Adrenal gland (tissue), 12 donors: ENCODE measurements around the gene PTPRN2. TPM values are rescaled to one million over a fixed set of nuclear protein-coding genes. Genes with fewer than 3 reads are reported as not detected.

ENCODE experiments used
- DNase-seq, 7 donors: peaks; one replicate each; pipeline ENCODE4 v3.0.0-alpha.2; 2019 to 2020
- H3K27ac ChIP-seq, 5 donors: fragments of 200-600 bp; sonication (generic) in 4 of 5; 1 replicate in 3 of 5; 2 replicates in 2 of 5; pipeline versions ENCODE4 v1.5.1 to v1.8.0; 2016 to 2020; ENCODE audit warnings: mild to moderate bottlenecking in 1 of 5
- H3K27me3 ChIP-seq: fragments of 200-600 bp; 2 replicates; pipeline ENCODE4 v1.8.0; 2021
- H3K36me3 ChIP-seq, 2 donors: fragments of 200-600 bp; replicated peaks in 1 of 2; 1 replicate in 1 of 2; 2 replicates in 1 of 2; pipeline versions ENCODE4 v1.5.1 to v1.8.0; 2018 to 2022
- H3K4me1 ChIP-seq, 2 donors: fragments of 200-600 bp; replicated peaks in 1 of 2; 1 replicate in 1 of 2; 2 replicates in 1 of 2; pipeline versions ENCODE4 v1.5.1 to v1.8.0; 2018 to 2021
- H3K4me3 ChIP-seq, 4 donors: fragments of 200-600 bp; sonication (generic) in 3 of 4; one replicate each; pipeline ENCODE4 v1.5.1; 2016 to 2018
- H3K9me3 ChIP-seq, 3 donors: fragments of 200-600 bp; sonication (generic) in 1 of 3; replicated peaks in 1 of 3; 1 replicate in 2 of 3; 2 replicates in 1 of 3; pipeline versions ENCODE4 v1.5.1 to v1.8.0; 2016 to 2021
- POLR2A ChIP-seq, 2 donors: fragments of 450-650 bp; IDR thresholded peaks; one replicate each; pipeline ENCODE4 v1.6.1; 2017; ENCODE audit warnings: antibody characterized with exemption in 2 of 2, mild to moderate bottlenecking in 2 of 2, moderate library complexity in 1 of 2
- WGBS, 4 donors: extraction: QIAGEN DNeasy Blood & Tissue Kit in 2 of 4; methylation state at CpG; one replicate each; pipeline versions ENCODE4 v1.1.5 to v1.1.7; 2013 to 2017; 5-methylcytosine and 5-hydroxymethylcytosine counted together
- intact Hi-C, 2 donors: fragments of 100-400 bp; cut with DNase I; formaldehyde crosslinking; loops; one replicate each; pipeline versions ENCODE4 v1.14.1 to v1.15.0; 2022 to 2023
- polyA plus RNA-seq, 3 donors: library from polyadenylated mRNA; stranded (reverse); fragments of 200-250 nt in 2 of 3; fragments of 350-450 nt in 1 of 3; fragmentation: Illumina TruSeq in 1 of 3; extraction: RNeasy Lipid Tissue Mini Kit (QIAGEN cat#74804) in 1 of 3; gene quantifications; one replicate each; pipeline ENCODE4 v1.2.3, GENCODE V29; 2013 to 2014
- total RNA-seq, 9 donors: library from RNA; depleted of rRNA in 4 of 9; stranded (reverse); fragments of >200 nt in 4 of 9; fragments of 120-200 nt in 1 of 9; fragmentation: NEBNext Ultra II Directional in 1 of 9; extraction: Animal tissue kit (Norgen Biotek cat#: 25700) in 1 of 9; gene quantifications; one replicate each; pipeline versions ENCODE4 v1.1.0 to v1.2.4, GENCODE V29; 2013 to 2023
- TF ChIP-seq, protein P1 (sequence below), 6 experiments: fragments of 450-650 bp in 4 of 6; fragments of 200-600 bp in 2 of 6; sonication (generic) in 1 of 6; IDR thresholded peaks; 1 replicate in 5 of 6; 2 replicates in 1 of 6; pipeline versions ENCODE4 v1.5.1 to v1.8.0; 2016 to 2021; ENCODE audit warnings: antibody characterized with exemption in 6 of 6, mild to moderate bottlenecking in 2 of 6, moderate library complexity in 1 of 6
- donor health status: healthy with polysubstance abuse.
- donor health status: Bipolar disorder and iron deficiency.
- donor health status: DM: yes; HTN: yes; CAD: no.
- donor health status: DM: no; HTN: no; CAD: no.
- donor health status: DM: no; HTN: no; CAD: no.
- donor health status: DM: yes; HTN: yes; CAD: no.

The PTPRN2 gene
- total and polyA plus RNA-seq, 12 donors: 2.2 to 16.2 (median 3.4) TPM

DNA sequence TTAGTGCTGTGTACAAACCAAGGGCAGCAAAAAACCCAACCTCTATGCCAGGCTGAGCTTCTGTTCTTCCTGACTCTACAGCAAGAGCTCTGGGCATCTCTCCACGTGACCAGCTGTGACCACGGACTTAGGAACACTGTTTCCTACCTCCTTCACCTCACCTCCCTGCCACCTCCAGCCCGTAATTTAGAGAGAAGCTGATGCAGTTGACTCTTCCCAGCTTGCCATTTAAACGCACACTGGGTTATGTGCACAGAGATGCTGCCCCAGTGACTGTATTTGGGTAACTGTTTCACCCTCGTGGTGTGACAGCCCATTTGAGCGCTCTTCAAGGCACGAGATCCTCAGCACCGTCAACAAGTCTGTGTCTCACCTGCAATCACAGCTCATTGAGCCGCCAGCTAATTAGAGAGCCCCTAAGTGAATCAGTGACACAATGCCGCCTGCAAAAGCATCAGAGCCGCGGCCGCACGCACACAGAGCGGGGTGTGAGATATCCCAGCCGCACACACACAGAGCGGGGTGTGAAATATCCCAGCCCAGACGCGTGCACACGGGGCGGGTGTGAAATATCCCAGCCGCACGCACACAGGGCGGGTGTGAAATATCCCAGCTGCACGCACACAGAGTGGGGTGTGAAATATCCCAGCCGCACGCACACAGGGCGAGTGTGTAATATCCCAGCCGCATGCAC, 319.7 kb downstream of the PTPRN2 start:
- no peak for DNase-seq
- Histone ChIP-seq H3K4me3 (no peak overlapping the region), H3K36me3 (no peaks in the 10 kb centered on the region), H3K4me1 (no peaks in the 10 kb centered on the region), H3K9me3 (no peaks in the 10 kb centered on the region), H3K27me3 (no peaks in the 10 kb centered on the region), H3K27ac (no peak overlapping the region)
- intact Hi-C loops: no loop called here
- no peak for TF ChIP-seq POLR2A (IDR thresholded peaks at IDR 0.05)
- TF ChIP-seq, protein P1, sequence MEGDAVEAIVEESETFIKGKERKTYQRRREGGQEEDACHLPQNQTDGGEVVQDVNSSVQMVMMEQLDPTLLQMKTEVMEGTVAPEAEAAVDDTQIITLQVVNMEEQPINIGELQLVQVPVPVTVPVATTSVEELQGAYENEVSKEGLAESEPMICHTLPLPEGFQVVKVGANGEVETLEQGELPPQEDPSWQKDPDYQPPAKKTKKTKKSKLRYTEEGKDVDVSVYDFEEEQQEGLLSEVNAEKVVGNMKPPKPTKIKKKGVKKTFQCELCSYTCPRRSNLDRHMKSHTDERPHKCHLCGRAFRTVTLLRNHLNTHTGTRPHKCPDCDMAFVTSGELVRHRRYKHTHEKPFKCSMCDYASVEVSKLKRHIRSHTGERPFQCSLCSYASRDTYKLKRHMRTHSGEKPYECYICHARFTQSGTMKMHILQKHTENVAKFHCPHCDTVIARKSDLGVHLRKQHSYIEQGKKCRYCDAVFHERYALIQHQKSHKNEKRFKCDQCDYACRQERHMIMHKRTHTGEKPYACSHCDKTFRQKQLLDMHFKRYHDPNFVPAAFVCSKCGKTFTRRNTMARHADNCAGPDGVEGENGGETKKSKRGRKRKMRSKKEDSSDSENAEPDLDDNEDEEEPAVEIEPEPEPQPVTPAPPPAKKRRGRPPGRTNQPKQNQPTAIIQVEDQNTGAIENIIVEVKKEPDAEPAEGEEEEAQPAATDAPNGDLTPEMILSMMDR (IDR thresholded peaks at IDR 0.05): no peak
- 83 to 88% (median 84%) methylated on average over 23 to 29 of the region's 29 CpGs for WGBS, 4 donors

DNA sequence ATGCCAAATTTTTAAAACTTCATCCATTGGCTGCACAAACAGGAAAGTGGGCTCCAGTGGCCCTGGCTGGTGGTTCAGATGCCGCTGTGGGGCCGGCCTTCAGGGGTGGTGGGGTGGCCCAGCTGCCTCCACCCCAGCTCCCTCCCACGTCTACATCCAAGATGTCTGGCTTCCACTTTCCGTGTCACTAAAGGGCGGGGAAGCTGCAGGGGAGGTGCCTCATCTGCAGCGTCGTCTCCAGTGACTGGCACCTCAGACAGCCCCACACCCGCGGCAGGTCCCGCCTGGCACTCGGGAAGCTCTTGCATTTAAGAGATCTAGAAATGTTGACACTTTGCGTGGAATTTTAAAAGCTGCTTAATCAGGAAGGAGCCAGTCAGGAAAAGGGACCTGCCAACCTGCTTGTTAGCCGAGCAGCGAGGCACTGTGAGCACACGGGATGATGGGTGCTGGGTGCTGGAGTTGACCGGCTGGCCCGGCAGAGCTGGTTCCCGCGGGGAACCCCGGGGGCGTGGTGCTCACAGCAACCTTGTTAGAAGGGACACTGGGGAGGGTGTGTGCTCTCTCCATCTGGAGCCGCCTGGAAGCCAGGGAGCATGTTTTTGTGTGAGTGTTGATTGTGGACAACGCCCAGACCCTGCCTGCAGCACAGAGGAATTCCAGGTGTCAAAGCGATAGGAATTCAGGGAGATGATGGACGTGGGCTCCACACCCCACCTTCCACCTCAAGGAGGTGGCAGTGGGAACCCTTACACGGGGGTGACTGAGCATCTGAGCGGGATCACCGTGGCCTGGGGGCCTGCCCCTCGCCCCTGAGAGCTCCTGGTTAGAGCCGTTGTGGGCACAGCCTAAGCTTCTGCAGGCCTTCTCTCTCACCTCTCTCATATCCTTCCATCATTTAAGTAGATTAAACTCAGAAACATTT, 320.5 kb downstream of the PTPRN2 start:
- intact Hi-C loops: no loop called here
- H3K4me3 ChIP-seq: no peak overlapping the region
- no peaks in the 10 kb centered on the region for H3K27me3 ChIP-seq
- 55 to 73% (median 69%) methylated on average over 14 to 30 of the region's 30 CpGs for WGBS, 4 donors
- H3K9me3 ChIP-seq: no peaks in the 10 kb centered on the region
- H3K27ac ChIP-seq: no peak overlapping the region
- H3K36me3 ChIP-seq: no peaks in the 10 kb centered on the region
- no peak for TF ChIP-seq POLR2A (IDR thresholded peaks at IDR 0.05)
- TF ChIP-seq, protein P1 (IDR thresholded peaks at IDR 0.05): no peak
- DNase-seq: no peak
- no peaks in the 10 kb centered on the region for H3K4me1 ChIP-seq

DNA sequence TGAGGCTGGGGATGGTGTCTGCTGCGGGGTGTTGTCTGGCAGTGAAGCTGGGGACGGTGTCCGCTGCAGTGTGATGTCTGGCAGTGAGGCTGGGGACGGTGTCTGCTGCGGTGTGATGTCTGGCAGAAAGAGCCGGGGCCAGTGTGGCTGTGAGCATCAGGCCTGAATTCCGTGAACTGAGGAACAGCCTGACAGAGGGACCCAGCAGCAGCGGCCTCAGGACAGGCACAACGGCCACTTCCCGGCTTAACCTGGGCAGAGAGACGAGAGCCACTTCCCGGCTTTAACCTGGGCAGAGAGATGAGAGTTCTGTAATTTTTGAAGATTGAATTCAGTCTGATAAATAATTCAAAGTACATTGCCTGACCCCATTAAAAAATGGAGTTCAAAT, 321.2 kb downstream of the PTPRN2 start:
- no peak overlapping the region for H3K27ac ChIP-seq
- H3K4me3 ChIP-seq: no peak overlapping the region
- no peaks in the 10 kb centered on the region for H3K9me3 ChIP-seq
- 77 to 86% (median 84%) methylated on average over 11 to 12 of the region's 12 CpGs for WGBS, 4 donors
- DNase-seq: no peak
- no peaks in the 10 kb centered on the region for H3K36me3 ChIP-seq
- intact Hi-C loops: no loop called here
- no peaks in the 10 kb centered on the region for H3K27me3 ChIP-seq
- H3K4me1 ChIP-seq: no peaks in the 10 kb centered on the region
- no peak for TF ChIP-seq POLR2A (IDR thresholded peaks at IDR 0.05)
- TF ChIP-seq, protein P1 (IDR thresholded peaks at IDR 0.05): no peak

DNA sequence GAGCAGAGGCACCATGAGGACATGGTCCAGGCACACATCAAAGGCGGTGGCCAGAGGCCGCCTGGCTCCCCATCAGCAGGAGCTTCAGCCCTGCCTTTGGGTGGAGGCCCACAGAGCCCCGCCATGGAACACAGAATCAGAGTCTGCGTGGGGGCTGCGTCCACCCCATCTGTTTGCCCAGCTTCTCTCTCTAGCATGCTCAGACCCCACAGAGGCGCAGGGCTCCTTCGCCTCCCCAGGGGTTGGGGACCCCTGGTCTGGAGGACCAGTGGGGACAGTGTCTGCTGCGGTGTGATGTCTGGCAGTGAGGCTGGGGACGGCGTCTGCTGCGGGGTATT, 321.9 kb downstream of the PTPRN2 start:
- intact Hi-C loops: no loop called here
- DNase-seq: no peak
- no peaks in the 10 kb centered on the region for H3K4me1 ChIP-seq
- H3K9me3 ChIP-seq: no peaks in the 10 kb centered on the region
- no peak for TF ChIP-seq POLR2A (IDR thresholded peaks at IDR 0.05)
- TF ChIP-seq, protein P1 (IDR thresholded peaks at IDR 0.05): no peak
- H3K27ac ChIP-seq: no peak overlapping the region
- H3K4me3 ChIP-seq: no peak overlapping the region
- H3K27me3 ChIP-seq: no peaks in the 10 kb centered on the region
- WGBS, 4 donors: 76 to 91% (median 79%) methylated on average over 5 to 11 of the region's 11 CpGs; no CpG with 5 or more reads in 1 of the 4 donors
- H3K36me3 ChIP-seq: no peaks in the 10 kb centered on the region
